ENCODE results near the gene IL9R. TPM values are rescaled to one million over a fixed set of nuclear protein-coding genes. Genes with fewer than 3 reads are reported as not detected.
"Not testable (repeated sequence)": the region's sequence is repeated elsewhere in the genome, so short reads cannot be mapped to it uniquely, and the experiment has no call there.

Gene IL9R
- total and polyA plus RNA-seq, 10 donors: 0.85 to 7.1 (median 3.1) TPM

DNA sequence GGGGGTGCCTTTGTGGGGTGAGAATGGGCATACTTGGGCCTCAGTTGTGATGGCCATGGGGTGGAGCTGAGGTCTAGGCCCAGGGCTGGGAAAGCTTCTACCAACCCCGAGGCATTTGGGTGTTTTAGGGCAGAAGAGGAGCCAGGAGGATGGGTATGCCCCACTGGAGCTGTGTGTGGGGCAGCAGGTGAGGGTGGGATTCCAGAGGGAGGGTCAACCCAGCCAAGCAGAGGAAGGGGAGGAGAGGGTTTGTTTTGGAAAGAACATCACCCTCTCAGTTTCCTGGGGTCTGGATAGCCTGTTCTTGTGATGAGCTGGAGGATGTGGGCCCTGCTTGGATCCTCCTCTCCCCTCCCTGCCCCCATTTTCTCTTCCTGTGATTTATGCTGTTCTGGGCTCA lies 620 bp downstream of the IL9R start:
- H3K9me3 ChIP-seq: no peaks in the 10 kb centered on the region
- no peak for DNase-seq
- TF ChIP-seq POLR2A (IDR thresholded peaks at IDR 0.05) (no peak), POLR2AphosphoS5 (IDR thresholded peaks at IDR 0.05) (no peak)
- TF ChIP-seq, protein P1, sequence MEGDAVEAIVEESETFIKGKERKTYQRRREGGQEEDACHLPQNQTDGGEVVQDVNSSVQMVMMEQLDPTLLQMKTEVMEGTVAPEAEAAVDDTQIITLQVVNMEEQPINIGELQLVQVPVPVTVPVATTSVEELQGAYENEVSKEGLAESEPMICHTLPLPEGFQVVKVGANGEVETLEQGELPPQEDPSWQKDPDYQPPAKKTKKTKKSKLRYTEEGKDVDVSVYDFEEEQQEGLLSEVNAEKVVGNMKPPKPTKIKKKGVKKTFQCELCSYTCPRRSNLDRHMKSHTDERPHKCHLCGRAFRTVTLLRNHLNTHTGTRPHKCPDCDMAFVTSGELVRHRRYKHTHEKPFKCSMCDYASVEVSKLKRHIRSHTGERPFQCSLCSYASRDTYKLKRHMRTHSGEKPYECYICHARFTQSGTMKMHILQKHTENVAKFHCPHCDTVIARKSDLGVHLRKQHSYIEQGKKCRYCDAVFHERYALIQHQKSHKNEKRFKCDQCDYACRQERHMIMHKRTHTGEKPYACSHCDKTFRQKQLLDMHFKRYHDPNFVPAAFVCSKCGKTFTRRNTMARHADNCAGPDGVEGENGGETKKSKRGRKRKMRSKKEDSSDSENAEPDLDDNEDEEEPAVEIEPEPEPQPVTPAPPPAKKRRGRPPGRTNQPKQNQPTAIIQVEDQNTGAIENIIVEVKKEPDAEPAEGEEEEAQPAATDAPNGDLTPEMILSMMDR (IDR thresholded peaks at IDR 0.05 in 8 of 11, conservative IDR thresholded peaks at IDR 0.05 in 3 of 11): no peak
- intact Hi-C loops (cut with DNase I; ENCODE audit: low total_unique reads): no loop called here
- 38 to 82% (median 60%) methylated on average over 1 of the region's 1 CpG for WGBS, 5 donors
- H3K4me3 ChIP-seq: no peak overlapping the region
- H3K27me3 ChIP-seq (replicated peaks in 1 of 7): no peaks in the 10 kb centered on the region
- no peak overlapping the region for H3K27ac ChIP-seq
- no peaks in the 10 kb centered on the region for H3K36me3 ChIP-seq
- no peaks in the 10 kb centered on the region for H3K4me1 ChIP-seq

GRCh38 chrX:155998761-155999510 lies 1.4 kb downstream of the IL9R start:
- intact Hi-C loops (cut with DNase I; ENCODE audit: low total_unique reads): no loop called here
- Histone ChIP-seq H3K9me3 (no peaks in the 10 kb centered on the region), H3K27me3 (replicated peaks in 1 of 7) (no peaks in the 10 kb centered on the region), H3K27ac (no peak overlapping the region), H3K4me3 (no peak overlapping the region), H3K4me1 (no peaks in the 10 kb centered on the region), H3K36me3 (no peaks in the 10 kb centered on the region)
- TF ChIP-seq, protein P1 (IDR thresholded peaks at IDR 0.05 in 8 of 11, conservative IDR thresholded peaks at IDR 0.05 in 3 of 11): no peak
- no peak for TF ChIP-seq POLR2AphosphoS5 (IDR thresholded peaks at IDR 0.05)
- TF ChIP-seq POLR2A (IDR thresholded peaks at IDR 0.05): no peak
- 78 to 88% (median 84%) methylated on average over 9 of the region's 9 CpGs for WGBS, 5 donors
- no peak for DNase-seq

GRCh38 chrX:155999751-156000150 lies 2.3 kb downstream of the IL9R start:
- H3K4me1 ChIP-seq; H3K36me3 ChIP-seq; H3K27me3 ChIP-seq (replicated peaks in 1 of 7); H3K4me3 ChIP-seq; DNase-seq; H3K9me3 ChIP-seq; intact Hi-C loops (cut with DNase I; ENCODE audit: low total_unique reads); H3K27ac ChIP-seq: not testable (repeated sequence)
- WGBS, 5 donors: 67 to 84% (median 70%) methylated on average over 9 of the region's 9 CpGs

DNA sequence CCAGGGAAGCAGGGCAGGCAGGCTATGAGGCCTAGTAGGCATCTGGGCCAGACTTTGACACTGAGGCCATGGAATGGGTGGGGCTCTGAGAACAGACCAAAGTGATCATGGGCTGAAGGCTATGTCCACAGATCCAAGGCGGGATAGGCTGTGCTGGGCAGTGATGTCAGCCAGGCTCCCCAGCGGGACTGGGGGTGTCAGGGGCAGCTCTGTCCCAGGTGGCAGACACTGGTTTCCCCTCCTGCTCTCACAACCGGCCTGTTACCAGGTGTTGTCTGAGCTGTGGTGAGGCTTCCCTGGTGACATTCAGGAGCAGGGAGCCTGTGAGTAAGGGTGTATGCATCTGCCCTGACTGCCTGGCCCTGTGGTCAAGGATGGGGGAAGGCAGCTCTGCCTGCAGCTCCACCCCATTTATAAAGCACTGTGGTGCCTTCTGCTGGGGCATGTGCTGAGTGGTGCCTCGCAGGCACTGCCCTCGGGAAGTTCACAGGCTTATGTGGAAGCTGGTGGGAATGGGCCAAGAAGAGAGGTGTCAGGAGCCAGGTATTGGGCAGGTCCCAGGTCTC lies 2.9 kb downstream of the IL9R start:
- TF ChIP-seq POLR2A (IDR thresholded peaks at IDR 0.05) (no peak), POLR2AphosphoS5 (IDR thresholded peaks at IDR 0.05) (no peak)
- TF ChIP-seq, protein P1 (IDR thresholded peaks at IDR 0.05 in 8 of 11, conservative IDR thresholded peaks at IDR 0.05 in 3 of 11): no peak
- H3K27me3 ChIP-seq (replicated peaks in 1 of 7): no peaks in the 10 kb centered on the region
- intact Hi-C loops (cut with DNase I; ENCODE audit: low total_unique reads): no loop called here
- H3K27ac ChIP-seq: no peak overlapping the region
- no peak overlapping the region for H3K4me3 ChIP-seq
- H3K9me3 ChIP-seq: no peaks in the 10 kb centered on the region
- no peaks in the 10 kb centered on the region for H3K4me1 ChIP-seq
- H3K36me3 ChIP-seq: no peaks in the 10 kb centered on the region
- no peak for DNase-seq
- WGBS, 5 donors: 58 to 76% (median 71%) methylated on average over 3 to 5 of the region's 5 CpGs
